Measurements from ENCODE around the gene HORMAD2. TPM values are rescaled to one million over a fixed set of nuclear protein-coding genes. Genes with fewer than 3 reads are reported as not detected.

Gene HORMAD2
- total RNA-seq, 1 donor from 2014 or later, result not detected

DNA sequence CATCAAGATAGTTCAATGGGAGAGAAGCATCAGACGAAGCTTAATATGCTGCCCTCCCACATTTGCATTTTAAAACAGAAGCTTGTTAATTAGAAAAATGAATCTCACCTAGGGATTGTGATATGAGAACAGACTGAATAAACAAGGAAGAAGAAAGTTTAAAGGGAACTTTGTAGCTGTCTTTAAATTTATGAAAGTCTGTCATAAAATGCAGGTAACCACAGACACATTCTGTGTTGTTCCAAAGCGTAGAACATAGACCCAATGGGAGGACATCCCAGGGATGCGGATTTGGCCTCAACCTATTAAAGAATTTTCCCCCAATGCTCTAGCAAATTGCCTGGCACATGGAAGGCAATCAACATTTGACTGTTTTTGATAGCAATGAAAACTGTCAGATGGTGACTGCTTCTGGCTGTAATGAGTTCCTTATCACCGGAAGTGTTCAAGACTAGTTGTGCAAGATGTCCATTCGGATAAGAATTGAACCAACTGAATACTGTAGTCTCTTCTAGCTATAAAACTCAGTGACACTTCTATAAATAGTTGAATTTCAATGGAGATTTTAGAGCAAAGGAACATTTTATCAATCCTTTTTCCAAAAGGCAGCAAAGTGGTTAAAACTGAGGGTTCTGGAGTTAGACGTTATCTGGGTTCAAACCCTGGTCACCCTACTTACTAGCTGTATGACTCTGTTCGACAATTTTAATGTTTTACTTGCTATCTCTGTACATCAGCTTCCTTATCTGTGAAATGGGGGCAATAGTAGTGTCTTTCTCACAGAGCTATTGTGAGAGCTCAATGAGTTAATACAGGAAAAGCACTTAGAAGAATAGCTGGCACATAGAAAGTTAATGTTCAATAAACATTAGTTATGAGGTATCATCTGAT lies 101.4 kb downstream of the HORMAD2 start:
- TF ChIP-seq, protein P1, sequence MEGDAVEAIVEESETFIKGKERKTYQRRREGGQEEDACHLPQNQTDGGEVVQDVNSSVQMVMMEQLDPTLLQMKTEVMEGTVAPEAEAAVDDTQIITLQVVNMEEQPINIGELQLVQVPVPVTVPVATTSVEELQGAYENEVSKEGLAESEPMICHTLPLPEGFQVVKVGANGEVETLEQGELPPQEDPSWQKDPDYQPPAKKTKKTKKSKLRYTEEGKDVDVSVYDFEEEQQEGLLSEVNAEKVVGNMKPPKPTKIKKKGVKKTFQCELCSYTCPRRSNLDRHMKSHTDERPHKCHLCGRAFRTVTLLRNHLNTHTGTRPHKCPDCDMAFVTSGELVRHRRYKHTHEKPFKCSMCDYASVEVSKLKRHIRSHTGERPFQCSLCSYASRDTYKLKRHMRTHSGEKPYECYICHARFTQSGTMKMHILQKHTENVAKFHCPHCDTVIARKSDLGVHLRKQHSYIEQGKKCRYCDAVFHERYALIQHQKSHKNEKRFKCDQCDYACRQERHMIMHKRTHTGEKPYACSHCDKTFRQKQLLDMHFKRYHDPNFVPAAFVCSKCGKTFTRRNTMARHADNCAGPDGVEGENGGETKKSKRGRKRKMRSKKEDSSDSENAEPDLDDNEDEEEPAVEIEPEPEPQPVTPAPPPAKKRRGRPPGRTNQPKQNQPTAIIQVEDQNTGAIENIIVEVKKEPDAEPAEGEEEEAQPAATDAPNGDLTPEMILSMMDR (IDR thresholded peaks at IDR 0.05), result no peak
- no peak for TF ChIP-seq EZH2 (IDR thresholded peaks at IDR 0.05)
- no peak for TF ChIP-seq EZH2phosphoT487 (IDR thresholded peaks at IDR 0.05)
- Mint-ChIP-seq H3K27ac (no peak overlapping the region), H3K9me3 (no peaks in the 10 kb centered on the region), H3K36me3 (no peaks in the 10 kb centered on the region), H3K4me3 (no peak overlapping the region), H3K4me1 (peaks cover 13% of the 10 kb centered on the region), H3K27me3 (ENCODE audit: insufficient read depth, low read depth) (no peaks in the 10 kb centered on the region)
- H3K27ac ChIP-seq, result no peak overlapping the region
- no peaks in the 10 kb centered on the region for H3K9me3 ChIP-seq (ENCODE audit: low read depth)
- no peaks in the 10 kb centered on the region for H3F3A ChIP-seq (ENCODE audit: low read depth)
- H3K4me1 ChIP-seq, result peaks cover 7% of the 10 kb centered on the region
- no peak overlapping the region for H2AFZ ChIP-seq (replicated peaks)
- H4K20me1 ChIP-seq (ENCODE audit: low read depth), result no peaks in the 10 kb centered on the region
- H3K4me2 ChIP-seq, result no peak overlapping the region
- H3K36me3 ChIP-seq, result no peaks in the 10 kb centered on the region
- DNase-seq (ENCODE audit: low spot score), result no peak
- no peak overlapping the region for H3K9ac ChIP-seq
- H3K4me3 ChIP-seq, result no peak overlapping the region
- no peaks in the 10 kb centered on the region for H3K27me3 ChIP-seq
- H3K79me2 ChIP-seq (ENCODE audit: low read depth), result no peaks in the 10 kb centered on the region

DNA sequence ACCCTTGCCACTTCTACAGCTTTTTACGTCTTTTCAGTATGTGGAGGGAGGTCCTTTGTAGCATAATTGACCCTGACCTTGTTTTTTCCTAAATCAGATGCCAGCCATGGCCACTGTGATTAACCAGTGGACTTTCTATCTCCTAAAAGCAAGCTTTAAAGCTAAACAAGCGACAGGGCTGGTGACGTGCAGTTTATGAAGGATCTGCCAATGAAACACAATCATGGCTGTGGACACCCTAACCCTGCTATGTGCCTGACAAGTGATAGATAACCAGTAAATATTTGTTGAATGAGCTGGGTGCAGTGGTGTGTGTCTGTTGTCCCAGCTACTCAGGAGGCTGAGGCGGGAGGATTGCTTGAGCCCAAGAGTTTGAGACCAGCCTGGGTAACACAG lies 102.1 kb downstream of the HORMAD2 start:
- H3K27ac Mint-ChIP-seq, result no peak overlapping the region
- H3K9me3 Mint-ChIP-seq, result no peaks in the 10 kb centered on the region
- H3K9ac ChIP-seq, result no peak overlapping the region
- TF ChIP-seq EZH2 (IDR thresholded peaks at IDR 0.05), result no peak
- TF ChIP-seq, protein P1 (IDR thresholded peaks at IDR 0.05), result no peak
- no peak for TF ChIP-seq EZH2phosphoT487 (IDR thresholded peaks at IDR 0.05)
- no peaks in the 10 kb centered on the region for H3K9me3 ChIP-seq (ENCODE audit: low read depth)
- no peak overlapping the region for H2AFZ ChIP-seq (replicated peaks)
- no peak overlapping the region for H3K27ac ChIP-seq
- no peaks in the 10 kb centered on the region for H3F3A ChIP-seq (ENCODE audit: low read depth)
- H3K4me1 Mint-ChIP-seq, result peaks cover 8% of the 10 kb centered on the region
- H3K36me3 Mint-ChIP-seq, result no peaks in the 10 kb centered on the region
- H3K27me3 Mint-ChIP-seq (ENCODE audit: insufficient read depth, low read depth), result no peaks in the 10 kb centered on the region
- H3K79me2 ChIP-seq (ENCODE audit: low read depth), result no peaks in the 10 kb centered on the region
- peaks cover under 1% of the 10 kb centered on the region for H3K4me1 ChIP-seq
- no peak overlapping the region for H3K4me2 ChIP-seq
- no peaks in the 10 kb centered on the region for H4K20me1 ChIP-seq (ENCODE audit: low read depth)
- no peak overlapping the region for H3K4me3 ChIP-seq
- no peak for DNase-seq (ENCODE audit: low spot score)
- H3K27me3 ChIP-seq, result no peaks in the 10 kb centered on the region
- no peak overlapping the region for H3K4me3 Mint-ChIP-seq
- H3K36me3 ChIP-seq, result no peaks in the 10 kb centered on the region

DNA sequence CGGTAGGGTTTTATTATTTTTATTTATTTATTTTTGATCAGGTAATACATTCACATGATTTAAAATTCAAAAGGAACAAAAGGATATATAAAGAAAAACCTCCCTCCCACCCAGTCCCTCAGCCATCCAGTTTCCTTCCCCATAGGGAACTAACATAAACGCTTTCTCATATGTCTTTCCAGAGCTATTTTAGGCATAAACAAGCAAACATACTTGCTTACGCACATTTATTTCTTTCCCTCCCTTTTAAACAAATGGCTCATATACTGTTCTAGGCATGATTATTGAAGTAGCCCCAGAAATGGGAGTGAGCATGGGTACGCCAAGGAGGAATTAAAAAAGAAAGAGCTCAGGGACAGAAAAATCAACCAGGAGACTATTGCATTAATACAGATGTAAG lies 102.6 kb downstream of the HORMAD2 start:
- H3K4me1 Mint-ChIP-seq, result peaks cover 7% of the 10 kb centered on the region
- no peaks in the 10 kb centered on the region for H3K9me3 Mint-ChIP-seq
- Histone ChIP-seq H3K9ac (no peak overlapping the region), H4K20me1 (ENCODE audit: low read depth) (no peaks in the 10 kb centered on the region), H3K27ac (no peak overlapping the region), H3K79me2 (ENCODE audit: low read depth) (no peaks in the 10 kb centered on the region), H3K9me3 (ENCODE audit: low read depth) (no peaks in the 10 kb centered on the region), H3K4me3 (no peak overlapping the region), H3F3A (ENCODE audit: low read depth) (no peaks in the 10 kb centered on the region), H3K4me1 (no peaks in the 10 kb centered on the region), H3K27me3 (no peaks in the 10 kb centered on the region), H2AFZ (replicated peaks) (no peak overlapping the region), H3K4me2 (no peak overlapping the region), H3K36me3 (no peaks in the 10 kb centered on the region)
- H3K4me3 Mint-ChIP-seq, result no peak overlapping the region
- TF ChIP-seq EZH2phosphoT487 (IDR thresholded peaks at IDR 0.05), result no peak
- TF ChIP-seq EZH2 (IDR thresholded peaks at IDR 0.05), result no peak
- TF ChIP-seq, protein P1 (IDR thresholded peaks at IDR 0.05), result no peak
- no peaks in the 10 kb centered on the region for H3K27me3 Mint-ChIP-seq (ENCODE audit: insufficient read depth, low read depth)
- H3K27ac Mint-ChIP-seq, result no peak overlapping the region
- DNase-seq (ENCODE audit: low spot score), result no peak
- H3K36me3 Mint-ChIP-seq, result no peaks in the 10 kb centered on the region
